NCI-H82 (cell line): ENCODE data around the gene TAL2.

ENCODE experiments used
- DNase-seq: peaks from one replicate; lab custom pipeline; 2025; lab: John Stamatoyannopoulos, UW

TAL2 gene

DNA sequence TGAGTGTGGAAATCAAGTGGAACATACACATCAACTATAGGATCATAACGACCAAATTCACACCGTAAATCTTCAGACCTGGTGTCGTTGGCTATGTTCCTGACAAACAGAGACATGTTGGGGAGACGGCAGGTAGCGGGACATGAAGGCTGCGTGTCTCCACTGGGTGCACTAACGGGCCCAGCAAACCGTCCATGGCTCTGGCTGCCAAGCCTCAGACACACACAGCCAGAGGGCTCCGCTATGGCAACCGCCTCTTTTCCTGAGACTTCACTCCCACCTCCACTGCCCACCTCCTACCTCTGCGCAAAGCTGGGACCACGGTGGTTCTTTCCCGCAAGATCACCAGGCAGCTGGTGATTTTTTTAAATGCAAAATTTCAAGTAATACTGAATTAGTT lies 48.4 kb downstream of the TAL2 start:
- DNase-seq, result no peak

DNA sequence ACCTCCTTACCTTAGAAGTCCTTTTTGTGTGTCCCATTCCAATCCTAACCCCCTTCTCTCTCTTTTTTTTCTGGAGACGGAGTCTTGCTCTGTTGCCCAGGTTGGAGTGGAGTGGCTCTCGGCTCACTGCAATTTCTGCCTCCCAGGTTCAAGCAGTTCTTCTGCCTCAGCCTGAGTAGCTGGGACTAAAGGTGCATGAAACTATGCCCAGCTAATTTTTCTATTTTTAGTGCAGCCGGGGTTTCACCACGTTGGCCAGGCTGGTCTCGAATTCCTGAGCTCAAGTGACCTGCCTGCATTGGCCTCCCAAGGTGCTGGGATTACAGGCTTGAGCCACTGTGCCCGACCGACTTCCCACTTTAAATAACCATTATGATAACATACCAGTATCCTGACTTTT lies 49.6 kb downstream of the TAL2 start:
- no peak for DNase-seq

GRCh38 chr9:105712297-105712696 lies 50.0 kb downstream of the TAL2 start:
- no peak for DNase-seq
